ENCODE results near the gene B9D2. TPM values are rescaled to one million over a fixed set of nuclear protein-coding genes. Genes with fewer than 3 reads are reported as not detected.

The B9D2 gene
- total RNA-seq, 1 donor = 4.5 TPM

DNA sequence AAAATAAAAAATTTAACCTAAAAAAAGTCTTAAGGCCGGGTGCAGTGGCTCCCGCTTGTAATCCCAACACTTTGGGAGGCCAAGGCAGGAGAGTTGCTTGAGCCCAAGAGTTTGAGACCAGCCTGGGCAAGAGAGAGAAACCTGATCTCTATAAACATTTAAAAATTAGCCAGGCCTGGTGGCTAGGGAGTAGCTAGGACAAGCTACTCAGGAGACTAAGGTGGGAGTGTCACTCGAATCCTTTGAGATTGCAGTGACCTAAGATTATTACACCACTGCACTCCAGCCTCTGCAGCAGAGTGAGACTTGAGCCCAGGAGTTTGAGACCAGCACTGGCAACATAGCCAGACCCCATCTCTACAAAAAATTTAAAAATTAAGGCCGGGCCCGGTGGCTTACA lies 52.9 kb downstream of the B9D2 start:
- DNase-seq (ENCODE audit: low read depth) = no peak
- TF ChIP-seq, protein P1, sequence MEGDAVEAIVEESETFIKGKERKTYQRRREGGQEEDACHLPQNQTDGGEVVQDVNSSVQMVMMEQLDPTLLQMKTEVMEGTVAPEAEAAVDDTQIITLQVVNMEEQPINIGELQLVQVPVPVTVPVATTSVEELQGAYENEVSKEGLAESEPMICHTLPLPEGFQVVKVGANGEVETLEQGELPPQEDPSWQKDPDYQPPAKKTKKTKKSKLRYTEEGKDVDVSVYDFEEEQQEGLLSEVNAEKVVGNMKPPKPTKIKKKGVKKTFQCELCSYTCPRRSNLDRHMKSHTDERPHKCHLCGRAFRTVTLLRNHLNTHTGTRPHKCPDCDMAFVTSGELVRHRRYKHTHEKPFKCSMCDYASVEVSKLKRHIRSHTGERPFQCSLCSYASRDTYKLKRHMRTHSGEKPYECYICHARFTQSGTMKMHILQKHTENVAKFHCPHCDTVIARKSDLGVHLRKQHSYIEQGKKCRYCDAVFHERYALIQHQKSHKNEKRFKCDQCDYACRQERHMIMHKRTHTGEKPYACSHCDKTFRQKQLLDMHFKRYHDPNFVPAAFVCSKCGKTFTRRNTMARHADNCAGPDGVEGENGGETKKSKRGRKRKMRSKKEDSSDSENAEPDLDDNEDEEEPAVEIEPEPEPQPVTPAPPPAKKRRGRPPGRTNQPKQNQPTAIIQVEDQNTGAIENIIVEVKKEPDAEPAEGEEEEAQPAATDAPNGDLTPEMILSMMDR (IDR thresholded peaks at IDR 0.05; ENCODE audit: insufficient read depth, low read length) = no peak

DNA sequence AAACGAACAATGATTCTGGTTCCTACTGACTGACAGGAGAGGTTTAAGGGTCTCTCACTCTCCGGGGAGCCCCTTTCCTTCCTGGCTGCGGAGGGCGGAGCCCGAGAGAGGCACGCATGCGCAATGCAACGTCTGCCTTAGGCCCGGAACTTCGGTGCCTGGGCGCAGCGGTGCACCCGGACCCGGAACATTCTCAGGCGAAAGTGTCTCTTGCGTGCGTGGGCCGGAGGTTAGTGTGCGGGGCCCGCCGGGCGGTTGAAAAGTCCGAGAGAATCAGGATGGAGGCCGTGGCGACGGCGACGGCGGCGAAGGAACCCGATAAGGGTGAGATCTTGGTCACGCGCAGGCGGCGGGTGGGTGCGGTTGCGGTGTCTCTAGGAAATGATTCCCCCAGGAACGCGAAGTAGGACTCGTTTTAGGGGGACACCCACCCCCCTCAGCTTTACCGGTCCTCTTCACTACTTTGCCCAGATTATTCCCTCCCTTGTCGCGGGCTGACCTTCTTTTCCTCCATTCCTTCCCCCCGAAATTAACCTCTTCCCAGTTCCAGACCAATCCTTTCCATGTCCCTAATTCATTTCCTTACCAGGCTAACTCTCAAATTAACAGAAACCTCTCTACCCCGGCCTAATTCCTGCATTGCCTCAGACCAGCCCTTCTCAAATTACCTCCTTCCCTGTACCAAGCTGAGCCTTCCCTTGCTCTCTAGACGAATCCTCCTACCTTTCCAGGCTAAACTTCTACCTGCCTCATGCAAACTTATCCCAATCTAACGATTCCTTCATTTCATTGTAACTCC lies 53.7 kb downstream of the B9D2 start, which contains the start of gene CCDC97:
Gene CCDC97 (plus strand): TSS at position 140 of the 799 bp plus-strand sequence. CDS start 139 bp downstream, at position 279.
- TF ChIP-seq, protein P1 (IDR thresholded peaks at IDR 0.05; ENCODE audit: insufficient read depth, low read length) = no peak
- peak; percentile 92 for DNase-seq (ENCODE audit: low read depth)
- peak within 1 kb of the TSS; percentile 94 for H3K4me3 ChIP-seq (ENCODE audit: low read depth, low read length)

More for the DNA sequence above, 52.9 kb downstream of the B9D2 start:
- H3K4me3 ChIP-seq (ENCODE audit: low read depth, low read length) = peak overlapping the region; percentile 94

DNA sequence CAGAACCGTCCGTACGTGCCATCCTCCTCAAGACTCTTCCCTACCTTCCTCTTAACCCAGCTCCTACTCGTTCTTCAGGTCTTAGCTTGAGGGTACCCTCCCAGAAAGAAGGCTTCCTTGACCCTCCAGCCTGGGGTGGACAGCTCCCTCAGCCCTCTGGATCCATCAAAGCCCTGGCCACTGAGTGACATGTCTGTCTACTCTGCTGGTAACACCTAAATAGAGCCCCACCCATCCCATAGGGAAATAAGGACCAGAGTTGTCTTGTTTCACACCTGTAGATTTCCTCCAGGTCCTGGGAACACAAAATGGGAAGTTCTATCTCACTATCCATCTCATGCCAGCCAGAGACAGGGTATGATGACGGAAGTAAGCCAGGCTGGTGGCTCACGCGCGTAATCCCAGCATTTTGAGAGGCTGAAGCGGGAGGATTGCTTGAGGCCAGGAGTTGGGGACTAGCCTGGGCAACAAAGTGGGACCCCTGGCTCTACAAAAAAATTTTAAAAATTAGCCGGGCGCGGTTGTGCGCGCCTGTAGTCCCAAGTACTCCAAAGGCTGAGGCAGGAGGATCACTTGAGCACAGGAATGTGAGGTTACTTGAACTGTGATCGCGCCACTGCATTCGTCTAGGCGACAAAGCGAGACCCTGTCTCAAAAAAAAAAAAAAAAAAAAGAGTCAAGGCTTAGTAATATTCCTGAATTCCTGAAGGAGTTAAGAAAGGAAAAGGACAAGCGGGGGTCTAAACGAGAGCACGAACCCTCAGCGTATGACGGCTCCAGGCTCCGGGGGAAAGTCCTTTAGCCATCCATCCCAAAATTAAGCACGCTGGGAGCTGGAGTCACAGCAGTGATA lies 54.5 kb downstream of the B9D2 start:
- H3K4me3 ChIP-seq (ENCODE audit: low read depth, low read length) = peak overlapping the region; percentile 94
- TF ChIP-seq, protein P1 (IDR thresholded peaks at IDR 0.05; ENCODE audit: insufficient read depth, low read length) = no peak
- DNase-seq (ENCODE audit: low read depth) = peak; percentile 43

DNA sequence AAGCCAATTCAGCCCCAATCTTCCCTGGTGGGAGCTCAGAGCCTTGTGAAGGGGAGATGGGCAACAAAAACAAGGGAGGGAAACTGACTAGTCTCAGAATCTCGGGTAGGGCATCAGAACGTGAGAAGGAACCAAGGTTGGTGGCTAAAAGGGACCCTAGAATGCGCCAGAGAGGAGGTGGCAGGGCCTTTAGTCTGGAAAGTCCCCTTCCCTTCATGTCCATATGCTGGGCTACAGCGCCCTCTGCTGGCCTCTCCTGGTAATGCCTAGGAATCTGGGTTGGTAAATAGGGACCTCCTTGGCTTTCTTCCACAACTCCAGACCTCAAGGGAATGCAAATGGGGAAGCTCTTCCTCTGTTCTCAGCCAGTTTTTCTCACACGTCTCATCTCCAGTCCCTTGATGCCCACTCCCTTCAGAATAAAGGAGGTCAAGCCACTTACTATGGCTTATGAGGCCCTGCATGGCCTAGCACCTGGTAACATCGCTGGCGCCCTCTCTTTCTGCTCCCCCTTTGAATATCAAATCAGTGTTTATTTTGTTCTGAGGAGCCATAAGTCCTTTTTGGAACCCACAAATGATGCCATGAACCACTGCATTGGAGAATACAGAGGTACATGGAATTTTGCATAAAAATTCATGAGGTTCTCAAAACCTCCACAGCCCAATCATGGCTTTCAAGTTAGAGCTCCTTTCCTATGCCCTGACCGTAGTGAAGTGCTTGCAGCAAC lies 55.3 kb downstream of the B9D2 start:
- TF ChIP-seq, protein P1 (IDR thresholded peaks at IDR 0.05; ENCODE audit: insufficient read depth, low read length) = peak; percentile 96
- peak overlapping the region; percentile 94 for H3K4me3 ChIP-seq (ENCODE audit: low read depth, low read length)
- peak; percentile 93 for DNase-seq (ENCODE audit: low read depth)

DNA sequence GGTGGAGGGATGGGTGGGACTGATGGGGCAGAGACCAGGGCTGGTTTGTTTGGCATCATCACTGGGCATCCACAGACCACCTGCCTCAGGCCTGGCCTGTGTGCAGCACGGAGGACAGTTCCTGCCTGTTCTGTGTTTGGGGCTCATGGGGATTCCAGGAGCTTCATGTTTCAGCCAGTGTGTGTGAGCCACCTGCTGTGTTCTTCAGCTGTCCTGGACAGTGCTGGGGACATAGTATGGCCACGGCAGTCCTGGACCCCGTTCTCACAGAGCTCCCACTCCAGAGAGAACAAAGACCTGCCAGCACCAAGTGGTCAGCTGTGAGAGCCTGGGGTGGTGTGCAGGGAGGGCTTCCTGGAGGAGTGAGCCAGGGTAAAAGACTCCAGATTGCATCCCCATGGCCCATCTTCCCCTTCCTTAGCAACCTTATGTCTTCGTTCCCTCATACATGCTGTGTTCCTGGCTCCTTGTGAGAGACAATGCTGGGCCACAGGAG lies 55.9 kb downstream of the B9D2 start:
- no peak overlapping the region for H3K4me3 ChIP-seq (ENCODE audit: low read depth, low read length)
- DNase-seq (ENCODE audit: low read depth) = no peak
- TF ChIP-seq, protein P1 (IDR thresholded peaks at IDR 0.05; ENCODE audit: insufficient read depth, low read length) = no peak

Data from fibroblast of the aortic adventitia (primary cell).